HG03432 (cell line): ENCODE results near the gene SLC26A1.

Source experiments
- ATAC-seq: cut with Tn5 transposase; IDR thresholded peaks from one replicate; pipeline ENCODE4 v1.9.1; 2021; ENCODE audit warnings: mild to moderate bottlenecking, moderate library complexity; ENCODE audit not compliant: unreplicated experiment

SLC26A1 gene

GRCh38 chr4:1028574-1029220 lies 35.5 kb upstream of the SLC26A1 start:
- no peak for ATAC-seq

- ATAC-seq, result no peak
Observed at GRCh38 chr4:1027915-1028238, 34.7 kb upstream of the SLC26A1 start.

- no peak for ATAC-seq
Observed at GRCh38 chr4:1027219-1027914, 34.2 kb upstream of the SLC26A1 start.

- peak; percentile 61 for ATAC-seq
Observed at GRCh38 chr4:1026115-1026514, 32.9 kb upstream of the SLC26A1 start.

- ATAC-seq, result no peak
Observed at GRCh38 chr4:1024882-1025545, 31.8 kb upstream of the SLC26A1 start.

- ATAC-seq, result no peak
Observed at GRCh38 chr4:1023895-1024740, 30.9 kb upstream of the SLC26A1 start.

GRCh38 chr4:1023075-1023640 lies 30.0 kb upstream of the SLC26A1 start:
- ATAC-seq, result no peak

- ATAC-seq, result no peak
Observed at GRCh38 chr4:1022739-1023066, 29.5 kb upstream of the SLC26A1 start.

GRCh38 chr4:1022051-1022738 lies 29.0 kb upstream of the SLC26A1 start:
- no peak for ATAC-seq

- ATAC-seq, result peak; percentile 76
Observed at GRCh38 chr4:1021386-1022050, 28.3 kb upstream of the SLC26A1 start.

GRCh38 chr4:1019729-1020470 lies 26.7 kb upstream of the SLC26A1 start:
- ATAC-seq, result no peak

GRCh38 chr4:1019320-1019719 lies 26.1 kb upstream of the SLC26A1 start:
- ATAC-seq, result no peak

GRCh38 chr4:1018147-1019020 lies 25.2 kb upstream of the SLC26A1 start:
- no peak for ATAC-seq

- ATAC-seq, result no peak
Observed at GRCh38 chr4:1017706-1018105, 24.5 kb upstream of the SLC26A1 start.

GRCh38 chr4:1017211-1017610 lies 24.0 kb upstream of the SLC26A1 start:
- no peak for ATAC-seq

GRCh38 chr4:1015746-1016145 lies 22.5 kb upstream of the SLC26A1 start:
- no peak for ATAC-seq

GRCh38 chr4:1015179-1015578 lies 22.0 kb upstream of the SLC26A1 start:
- ATAC-seq, result no peak
